Activated CD4-positive, CD25-positive, alpha-beta regulatory T cell (primary cell): Measurements from ENCODE around the gene EFNA5.

Source experiments
- DNase-seq, 4 experiments: peaks; one replicate each; lab custom pipeline; 2025; lab: John Stamatoyannopoulos, UW

The EFNA5 gene

DNA sequence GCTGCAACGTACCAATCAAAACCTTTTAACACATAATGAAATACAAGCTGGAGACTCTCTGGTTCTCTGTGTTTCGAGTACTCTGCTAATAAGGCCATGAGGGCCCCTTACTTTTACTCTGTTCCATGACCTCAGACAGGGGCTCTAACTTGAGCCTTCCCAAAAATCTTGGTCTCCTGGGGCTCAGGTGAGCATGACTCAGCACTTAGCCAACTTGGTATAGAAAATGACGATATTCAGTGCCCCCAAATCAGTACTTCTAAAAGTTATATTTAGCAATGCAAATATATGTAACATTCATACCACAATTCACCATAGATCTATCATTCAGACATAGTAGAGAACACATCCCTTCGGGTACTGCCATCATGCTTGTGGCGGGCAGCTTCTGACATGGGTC is 278.9 kb downstream of the EFNA5 start:
- DNase-seq = no peak

DNA sequence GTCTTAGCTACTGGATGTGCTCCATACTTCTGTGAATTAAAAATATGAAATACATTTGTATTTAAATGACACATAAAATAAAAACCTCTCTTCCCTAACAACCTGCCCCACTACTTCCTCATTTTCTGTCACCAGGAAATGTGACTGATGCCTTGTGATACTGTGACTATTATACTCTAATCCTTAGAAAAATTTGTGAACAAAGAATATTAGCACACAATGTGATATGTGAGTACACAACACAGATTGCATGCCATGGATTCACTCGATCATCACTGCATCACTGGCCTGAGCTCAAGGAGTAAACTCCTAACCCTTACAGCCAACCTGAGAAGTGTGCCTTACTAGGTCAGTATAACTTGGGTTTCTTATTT is 281.0 kb downstream of the EFNA5 start:
- no peak for DNase-seq

DNA sequence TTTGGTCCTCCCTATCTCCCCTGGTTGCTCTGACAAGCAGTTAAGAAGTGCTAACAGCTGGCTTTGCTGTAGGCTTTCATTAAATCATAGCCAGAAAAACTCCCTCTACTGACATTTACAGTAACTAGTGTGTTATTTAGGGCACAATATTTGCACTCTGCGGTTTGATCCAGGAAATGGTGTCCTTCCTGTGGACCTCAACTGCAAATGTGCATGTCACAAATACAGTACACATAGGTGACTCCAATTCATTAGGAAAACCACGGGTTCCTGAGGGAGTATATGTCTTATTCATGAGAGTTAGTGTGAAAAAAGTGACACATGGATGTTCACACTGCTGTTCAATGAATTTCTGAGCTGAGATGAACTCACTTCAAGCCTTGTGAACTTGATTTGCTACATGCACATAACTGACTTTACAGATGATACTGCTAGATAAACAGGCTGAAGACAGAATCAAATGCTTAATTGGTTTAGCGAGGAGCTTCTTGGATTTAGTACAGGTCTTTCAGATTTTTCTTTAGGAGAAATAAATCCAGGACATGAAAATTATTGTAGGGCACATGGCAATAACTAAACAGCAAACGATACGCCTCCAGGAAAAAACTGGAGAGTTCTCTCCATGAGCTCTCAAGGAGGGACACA is 281.5 kb downstream of the EFNA5 start:
- DNase-seq = no peak

DNA sequence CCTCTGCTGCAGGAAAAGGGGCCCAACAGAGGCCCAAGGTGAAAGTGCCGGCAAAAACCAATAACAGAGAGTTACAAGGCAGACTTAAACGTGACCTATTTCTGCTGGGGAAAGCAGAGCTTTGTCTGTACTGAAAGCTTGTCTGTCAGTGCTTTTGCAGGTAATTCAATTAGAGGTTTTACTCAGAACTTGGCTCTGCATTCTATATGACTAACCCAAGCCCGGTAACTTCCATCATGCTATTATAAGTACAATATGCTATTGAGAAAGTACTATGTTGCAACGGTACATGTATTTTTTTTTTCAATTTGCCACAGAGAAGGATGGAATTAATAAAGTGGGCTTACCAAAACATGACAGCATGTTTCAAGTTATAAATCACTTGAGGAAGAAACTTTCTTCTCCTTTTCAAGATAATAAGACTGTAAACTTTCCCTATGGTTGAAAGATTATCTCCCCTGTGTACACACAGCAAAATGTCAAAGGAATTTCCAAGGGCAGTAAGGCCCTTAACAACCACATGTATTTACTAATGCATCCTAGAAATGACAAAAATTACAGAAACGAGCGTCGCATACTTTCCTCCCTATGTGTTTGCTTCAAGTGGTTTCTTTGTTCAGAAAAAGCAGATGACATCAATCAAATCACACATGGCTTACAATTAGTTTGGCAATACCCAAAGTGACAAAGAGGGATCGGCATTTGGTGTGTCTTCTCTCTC is 282.4 kb downstream of the EFNA5 start:
- no peak for DNase-seq

- no peak for DNase-seq
Observed at GRCh38 chr5:107387526-107388140, 283.1 kb downstream of the EFNA5 start.

DNA sequence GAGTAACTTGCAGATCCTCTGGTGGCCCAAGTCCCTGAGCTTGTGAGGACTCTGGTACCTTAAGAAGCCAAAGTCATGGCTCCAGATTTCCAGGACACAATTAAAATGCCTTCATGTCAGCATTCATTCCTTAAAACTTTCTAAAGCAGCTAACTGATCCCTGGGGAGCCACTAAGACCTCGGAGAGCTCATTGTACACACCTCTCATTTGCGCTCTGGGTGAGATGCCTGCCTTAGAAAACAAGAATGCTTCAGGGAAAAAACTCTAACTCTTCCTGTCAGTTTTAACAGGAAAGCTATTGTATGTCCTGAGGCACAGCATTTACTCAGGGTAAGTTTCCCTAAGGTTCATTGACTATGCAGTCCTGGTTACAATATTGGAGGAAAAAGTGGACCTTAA is 285.0 kb downstream of the EFNA5 start:
- DNase-seq = no peak

GRCh38 chr5:107384256-107384655 is 286.5 kb downstream of the EFNA5 start:
- DNase-seq = no peak

GRCh38 chr5:107383414-107383813 is 287.3 kb downstream of the EFNA5 start:
- no peak for DNase-seq

- no peak for DNase-seq
Observed at GRCh38 chr5:107381189-107381856, 289.4 kb downstream of the EFNA5 start.

- no peak for DNase-seq
Observed at GRCh38 chr5:107380654-107381053, 290.1 kb downstream of the EFNA5 start.

- no peak for DNase-seq
Observed at GRCh38 chr5:107378218-107378899, 292.4 kb downstream of the EFNA5 start.

GRCh38 chr5:107377277-107377609 is 293.5 kb downstream of the EFNA5 start:
- no peak for DNase-seq

GRCh38 chr5:107376546-107377276 is 294.0 kb downstream of the EFNA5 start:
- no peak for DNase-seq

- no peak for DNase-seq
Observed at GRCh38 chr5:107373549-107374263, 297.0 kb downstream of the EFNA5 start.

DNA sequence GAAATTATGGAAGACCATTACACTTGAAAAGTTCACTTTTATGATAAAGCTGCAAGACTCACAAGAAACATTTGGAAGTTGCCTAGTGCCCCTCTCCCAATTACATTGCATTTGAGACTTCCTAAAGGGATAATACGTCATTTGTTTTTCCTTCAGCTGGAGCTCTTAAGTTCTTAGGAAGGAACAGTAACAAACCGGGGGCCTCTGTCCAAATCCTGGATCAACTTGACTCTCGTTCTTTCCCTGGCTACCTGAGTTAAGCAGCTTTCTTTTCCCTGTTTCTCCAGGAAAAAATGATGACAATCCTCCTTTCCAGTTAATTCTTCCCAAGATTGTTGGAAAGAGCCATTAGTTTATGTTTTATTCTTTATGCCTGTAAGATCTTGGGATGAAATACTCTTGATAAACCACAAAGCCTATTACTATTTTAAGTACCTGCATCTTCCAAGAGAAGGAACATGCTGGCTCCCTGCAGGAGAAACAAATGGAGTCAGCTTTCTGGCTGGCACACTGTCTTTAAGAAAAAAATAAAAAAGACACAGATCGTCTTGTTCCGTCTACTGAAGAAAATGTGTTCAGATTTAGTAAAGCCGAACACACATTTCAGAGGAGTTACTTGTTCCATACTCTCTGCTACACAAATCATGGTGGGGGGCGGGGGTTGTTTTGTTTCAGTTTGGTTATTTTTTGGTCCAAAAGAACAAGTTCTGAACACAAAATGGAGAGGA is 297.9 kb downstream of the EFNA5 start:
- no peak for DNase-seq

GRCh38 chr5:107370396-107370968 is 300.3 kb downstream of the EFNA5 start:
- DNase-seq = no peak

GRCh38 chr5:107369622-107370021 is 301.1 kb downstream of the EFNA5 start:
- DNase-seq = no peak

GRCh38 chr5:107368615-107369014 is 302.1 kb downstream of the EFNA5 start:
- DNase-seq = no peak

DNA sequence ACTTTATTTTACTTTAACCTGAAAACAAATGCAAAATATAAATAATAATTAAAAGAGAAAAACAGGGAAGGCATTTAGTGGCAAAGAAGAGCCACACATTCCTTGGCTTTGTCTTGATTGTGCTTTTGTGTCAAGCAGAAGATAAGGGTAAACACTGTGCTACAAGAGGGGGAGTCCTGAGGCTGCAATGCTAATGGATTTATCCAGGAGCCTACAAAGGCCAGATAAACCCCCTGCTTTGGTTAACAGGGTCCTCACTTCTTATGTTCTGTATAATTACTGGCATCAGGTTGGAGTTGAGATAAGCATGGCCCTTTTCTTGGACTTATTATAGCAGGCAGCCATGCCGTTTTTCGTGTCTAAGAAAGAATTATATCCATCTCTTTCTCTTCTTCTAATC is 302.8 kb downstream of the EFNA5 start:
- DNase-seq = no peak

DNA sequence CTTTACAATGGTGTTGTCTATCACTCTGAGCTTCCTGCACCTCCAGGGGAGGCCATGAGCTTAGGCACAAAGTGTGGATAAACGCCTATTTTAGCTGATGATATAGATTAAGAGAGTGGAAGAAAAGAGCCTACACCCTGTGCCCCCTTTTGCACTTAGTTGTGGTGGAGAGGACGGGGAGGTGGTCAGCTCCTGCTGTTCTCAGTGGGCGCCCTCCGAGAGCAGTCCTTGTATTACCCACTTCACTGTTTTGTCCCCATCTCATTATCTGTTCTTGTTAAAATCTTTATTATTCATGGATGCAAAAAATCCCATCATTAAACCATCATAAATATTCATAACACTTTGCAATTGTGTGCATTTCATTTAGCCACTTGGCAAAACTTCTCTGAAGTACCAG is 303.3 kb downstream of the EFNA5 start:
- DNase-seq = no peak
